CD4-positive, alpha-beta T cell treated with Interleukin-17A for 1 hour (primary cell): ENCODE data around the gene AMPD2.

ENCODE experiments used
- DNase-seq: peaks from one replicate; pipeline ENCODE4 v3.0.0-alpha.2; 2020

AMPD2 gene

DNA sequence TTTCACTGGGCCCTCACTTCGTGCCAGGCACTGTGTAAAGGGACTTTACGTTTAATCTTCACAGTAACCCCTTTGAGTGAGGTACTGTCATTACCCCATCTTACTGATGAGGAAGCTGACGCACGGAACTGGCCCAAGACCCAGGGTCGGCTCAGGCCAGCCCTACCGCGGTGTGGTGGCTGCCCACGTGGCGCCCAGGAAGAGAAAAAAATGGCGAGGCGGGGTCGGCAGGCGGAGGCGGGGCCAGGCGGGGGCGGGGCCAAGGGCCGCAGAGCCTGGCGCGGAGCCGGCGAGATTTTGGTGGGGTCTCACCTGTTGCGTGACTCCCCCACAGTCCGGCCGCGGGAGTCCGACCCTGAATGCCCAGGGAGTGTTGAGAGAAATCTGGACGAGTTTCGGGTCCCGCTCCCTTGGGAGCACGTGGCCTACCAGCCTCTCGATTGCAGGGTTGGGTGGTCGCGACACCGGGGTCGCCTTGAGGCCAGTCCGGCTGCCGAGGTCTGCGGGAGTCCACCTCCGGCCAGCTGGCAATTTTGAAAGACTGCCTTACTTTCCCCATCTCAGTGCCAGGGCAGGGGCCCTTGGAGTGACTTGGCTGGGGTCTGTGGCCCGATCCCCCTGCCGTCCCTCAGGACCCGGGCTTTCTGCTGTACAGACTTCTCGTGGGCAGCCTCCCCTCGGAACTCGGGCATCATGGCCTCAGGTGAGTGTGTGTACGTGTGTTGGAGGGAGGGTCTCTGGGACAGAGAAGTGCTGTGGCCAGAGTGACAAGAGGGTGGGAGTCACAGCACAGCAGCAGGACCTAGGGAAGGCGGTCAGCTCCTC lies at the start of gene AMPD2, which contains the start of gene GNAT2:
Gene AMPD2 (plus strand): TSS at position 262 of the 825 bp plus-strand sequence. CDS start 1,339 bp downstream, outside the sequence.
Gene GNAT2 (minus strand): TSS at position 41 of the 825 bp plus-strand sequence. CDS start 6,746 bp downstream, outside the sequence.
- peak; percentile 89 for DNase-seq

DNA sequence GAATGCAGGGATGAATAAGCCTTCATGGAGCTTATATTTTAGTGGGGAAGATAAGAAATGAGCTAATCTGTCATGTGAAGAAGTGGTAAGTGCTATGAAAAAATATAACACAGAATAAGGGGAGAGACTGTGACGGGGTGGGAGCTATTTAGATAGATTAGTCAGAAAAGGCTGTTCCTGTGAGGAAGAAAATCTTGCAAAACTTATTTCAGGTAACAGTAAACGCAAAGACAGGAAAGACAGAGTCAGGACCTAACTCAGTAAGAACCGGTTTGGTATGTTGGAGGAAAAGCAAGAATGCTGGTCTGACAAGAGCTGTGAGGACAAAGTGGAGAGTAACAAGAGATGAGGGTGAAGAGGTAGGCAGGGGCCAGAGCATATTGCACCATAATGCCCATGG lies 49.2 kb upstream of the AMPD2 start:
- DNase-seq: no peak

DNA sequence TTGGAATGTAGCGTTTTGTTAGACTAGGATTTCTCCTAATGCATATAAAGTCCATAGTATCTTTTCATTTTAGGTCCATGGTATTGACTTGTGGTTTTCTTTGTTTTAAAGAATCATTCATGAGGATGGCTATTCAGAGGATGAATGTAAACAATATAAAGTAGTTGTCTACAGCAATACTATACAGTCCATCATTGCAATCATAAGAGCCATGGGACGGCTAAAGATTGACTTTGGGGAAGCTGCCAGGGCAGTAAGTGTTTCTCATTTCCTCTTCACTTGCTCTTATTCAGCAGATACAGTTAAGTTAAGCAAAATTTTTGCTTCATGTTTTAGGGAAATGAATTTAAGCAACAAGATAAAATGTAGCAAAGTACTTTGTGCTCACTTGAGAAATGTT lies 45.9 kb upstream of the AMPD2 start:
- DNase-seq: no peak

GRCh38 chr1:109578947-109579443 lies 40.6 kb upstream of the AMPD2 start:
- no peak for DNase-seq

- no peak for DNase-seq
Measured at GRCh38 chr1:109579491-109579890, 40.1 kb upstream of the AMPD2 start.

DNA sequence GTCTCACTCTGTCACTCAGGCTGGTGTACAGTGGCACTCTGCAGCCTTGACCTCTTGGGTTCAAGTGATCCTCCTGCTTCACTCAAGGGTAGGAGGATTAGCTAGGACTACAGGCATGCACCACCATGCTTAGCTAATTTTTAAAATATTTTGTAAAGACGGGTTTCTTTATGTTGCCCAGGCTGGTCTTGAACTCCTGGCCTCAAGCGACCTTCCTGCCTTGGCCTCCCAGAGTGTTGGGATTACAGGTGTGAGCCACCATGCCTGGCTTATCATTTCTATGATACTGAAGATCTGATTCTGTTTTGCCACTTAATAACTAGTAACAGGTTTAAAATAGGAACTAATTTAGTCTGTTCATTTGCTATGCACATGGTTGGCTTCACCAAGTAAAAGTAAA lies 37.6 kb upstream of the AMPD2 start:
- DNase-seq: no peak

- no peak for DNase-seq
Measured at GRCh38 chr1:109584766-109585165, 34.9 kb upstream of the AMPD2 start.

DNA sequence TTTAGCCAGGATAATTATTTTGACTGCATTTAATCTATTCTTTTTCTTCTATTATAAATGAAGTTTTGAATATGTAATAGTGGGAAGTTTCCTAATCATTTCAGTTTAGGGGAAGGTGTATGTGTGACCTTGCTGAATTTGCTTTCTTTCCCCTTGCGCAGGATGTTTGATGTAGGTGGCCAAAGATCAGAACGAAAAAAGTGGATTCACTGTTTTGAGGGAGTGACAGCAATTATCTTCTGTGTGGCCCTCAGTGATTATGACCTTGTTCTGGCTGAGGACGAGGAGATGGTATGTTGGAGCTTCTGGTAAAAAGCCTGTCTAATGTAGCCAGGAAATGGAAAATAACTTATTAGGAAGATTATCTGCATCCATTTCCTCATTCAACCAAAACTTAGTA lies 33.6 kb upstream of the AMPD2 start:
- DNase-seq: no peak

GRCh38 chr1:109589177-109589576 lies 30.5 kb upstream of the AMPD2 start:
- DNase-seq: no peak

- DNase-seq: no peak
Measured at GRCh38 chr1:109589679-109590078, 30.0 kb upstream of the AMPD2 start.

GRCh38 chr1:109592916-109593315 lies 26.7 kb upstream of the AMPD2 start:
- no peak for DNase-seq

- DNase-seq: no peak
Measured at GRCh38 chr1:109595531-109595930, 24.1 kb upstream of the AMPD2 start.

DNA sequence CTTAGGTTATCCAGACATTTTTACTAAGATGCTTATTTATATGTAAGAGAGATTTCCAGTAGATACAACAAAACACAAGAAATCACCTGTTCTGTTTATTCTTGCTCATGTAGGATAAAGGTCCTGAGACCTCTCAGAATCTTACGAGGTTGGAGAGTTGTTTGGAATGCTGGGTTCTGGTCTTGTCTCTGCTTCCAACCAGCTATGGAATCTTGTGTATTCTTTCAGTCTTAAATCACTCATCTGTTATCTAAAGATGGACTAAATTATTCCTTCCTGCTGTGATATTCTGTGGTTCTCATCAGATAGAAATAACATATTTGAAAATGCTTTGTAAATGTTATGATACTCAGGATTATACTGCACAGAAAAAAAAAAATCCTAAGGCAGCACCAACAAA lies 21.5 kb upstream of the AMPD2 start:
- no peak for DNase-seq

GRCh38 chr1:109598655-109599054 lies 21.0 kb upstream of the AMPD2 start:
- DNase-seq: no peak

- peak; percentile 31 for DNase-seq
Measured at GRCh38 chr1:109603229-109603628, 16.4 kb upstream of the AMPD2 start.

- DNase-seq: no peak
Measured at GRCh38 chr1:109605381-109605780, 14.3 kb upstream of the AMPD2 start.

GRCh38 chr1:109609881-109610280 lies 9.8 kb upstream of the AMPD2 start:
- DNase-seq: no peak

GRCh38 chr1:109610609-109611307 lies 8.9 kb upstream of the AMPD2 start:
- no peak for DNase-seq

GRCh38 chr1:109611308-109611990 lies 8.2 kb upstream of the AMPD2 start:
- DNase-seq: no peak

GRCh38 chr1:109613361-109614147 lies 6.1 kb upstream of the AMPD2 start:
- DNase-seq: no peak

GRCh38 chr1:109615879-109616278 lies 3.8 kb upstream of the AMPD2 start:
- peak; percentile 66 for DNase-seq

DNA sequence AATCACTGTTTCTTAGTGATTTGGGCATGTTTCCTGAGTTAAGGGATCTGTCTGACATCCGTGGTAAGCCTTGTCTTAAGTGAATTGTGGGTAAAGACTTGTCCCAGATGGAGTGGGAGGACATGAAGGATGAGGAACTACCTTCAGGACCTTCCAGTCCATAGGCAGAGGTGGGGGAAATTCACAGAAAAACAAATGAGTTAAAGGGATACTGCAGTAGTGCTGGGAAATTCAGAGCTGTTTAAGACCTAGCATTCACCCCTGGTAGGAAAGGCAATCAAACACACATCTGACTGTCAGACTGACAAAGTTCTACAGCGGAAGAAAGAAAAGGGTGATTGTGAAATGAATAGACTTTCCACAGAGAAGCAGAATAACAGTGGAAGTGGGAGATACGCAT lies 3.2 kb upstream of the AMPD2 start:
- DNase-seq: no peak
